ENCODE data around the gene ANKRD28.

The ANKRD28 gene

GRCh38 chr3:15645740-15646501 lies 151.9 kb downstream of the ANKRD28 start:
- DNase-seq (ENCODE audit: low read depth) = peak; percentile 94
- TF ChIP-seq CTCF (IDR thresholded peaks at IDR 0.05; ENCODE audit: insufficient read depth, low read depth, low read length, missing control alignments) = no peak
- no peak overlapping the region for H3K4me3 ChIP-seq (ENCODE audit: low read length)

GRCh38 chr3:15645246-15645645 lies 152.5 kb downstream of the ANKRD28 start:
- H3K4me3 ChIP-seq (ENCODE audit: low read length) = no peak overlapping the region
- no peak for DNase-seq (ENCODE audit: low read depth)
- TF ChIP-seq CTCF (IDR thresholded peaks at IDR 0.05; ENCODE audit: insufficient read depth, low read depth, low read length, missing control alignments) = no peak

- DNase-seq (ENCODE audit: low read depth) = no peak
- no peak overlapping the region for H3K4me3 ChIP-seq (ENCODE audit: low read length)
- TF ChIP-seq CTCF (IDR thresholded peaks at IDR 0.05; ENCODE audit: insufficient read depth, low read depth, low read length, missing control alignments) = no peak
Observed at GRCh38 chr3:15638891-15639262, 158.9 kb downstream of the ANKRD28 start.

- no peak overlapping the region for H3K4me3 ChIP-seq (ENCODE audit: low read length)
- DNase-seq (ENCODE audit: low read depth) = peak; percentile 61
- no peak for TF ChIP-seq CTCF (IDR thresholded peaks at IDR 0.05; ENCODE audit: insufficient read depth, low read depth, low read length, missing control alignments)
Observed at GRCh38 chr3:15638193-15638890, 159.4 kb downstream of the ANKRD28 start.

- no peak for DNase-seq (ENCODE audit: low read depth)
- H3K4me3 ChIP-seq (ENCODE audit: low read length) = no peak overlapping the region
- no peak for TF ChIP-seq CTCF (IDR thresholded peaks at IDR 0.05; ENCODE audit: insufficient read depth, low read depth, low read length, missing control alignments)
Observed at GRCh38 chr3:15637131-15637951, 160.4 kb downstream of the ANKRD28 start.

GRCh38 chr3:15636028-15636709 lies 161.6 kb downstream of the ANKRD28 start:
- TF ChIP-seq CTCF (IDR thresholded peaks at IDR 0.05; ENCODE audit: insufficient read depth, low read depth, low read length, missing control alignments) = no peak
- H3K4me3 ChIP-seq (ENCODE audit: low read length) = no peak overlapping the region
- DNase-seq (ENCODE audit: low read depth) = peak; percentile 81
